Bronchial epithelial cell (primary cell): ENCODE data around the gene ZIC1. TPM values are rescaled to one million over a fixed set of nuclear protein-coding genes. Genes with fewer than 3 reads are reported as not detected.

ENCODE experiments used
- DNase-seq: peaks from one replicate; pipeline ENCODE4 v3.0.0-alpha.2; 2010; ENCODE audit warnings: low read depth
- FAIRE-seq: peaks from 2 replicates; lab custom pipeline; 2011; peaks lifted over from hg19 to GRCh38; lab: Jason Lieb, UNC
- H3K27me3 ChIP-seq: 2 replicates; pipeline ENCODE4 v1.5.1; 2011; ENCODE audit warnings: low read length; ENCODE audit not compliant: control insufficient read depth, insufficient read depth
- H3K36me3 ChIP-seq: 2 replicates; pipeline ENCODE4 v1.5.1; 2011; ENCODE audit warnings: low read length; ENCODE audit not compliant: control insufficient read depth, insufficient read depth
- H3K4me3 ChIP-seq: 2 replicates; pipeline ENCODE4 v1.5.1; 2011; ENCODE audit warnings: mild to moderate bottlenecking, low read depth, low read length, control low read depth
- total RNA-seq: library from RNA; depleted of rRNA; stranded (reverse); fragments of >200 nt; gene quantifications from 2 replicates; pipeline ENCODE4 v1.2.1, GENCODE V29; 2014
- TF ChIP-seq, protein P1 (sequence below): IDR thresholded peaks from 2 replicates; pipeline ENCODE4 v1.5.1; 2011; ENCODE audit warnings: mild to moderate bottlenecking, moderate library complexity, low read length, control low read depth, inconsistent platforms; ENCODE audit not compliant: insufficient read depth, severe bottlenecking

ZIC1 gene
- total RNA-seq, 1 donor from 2014 or later: not detected

DNA sequence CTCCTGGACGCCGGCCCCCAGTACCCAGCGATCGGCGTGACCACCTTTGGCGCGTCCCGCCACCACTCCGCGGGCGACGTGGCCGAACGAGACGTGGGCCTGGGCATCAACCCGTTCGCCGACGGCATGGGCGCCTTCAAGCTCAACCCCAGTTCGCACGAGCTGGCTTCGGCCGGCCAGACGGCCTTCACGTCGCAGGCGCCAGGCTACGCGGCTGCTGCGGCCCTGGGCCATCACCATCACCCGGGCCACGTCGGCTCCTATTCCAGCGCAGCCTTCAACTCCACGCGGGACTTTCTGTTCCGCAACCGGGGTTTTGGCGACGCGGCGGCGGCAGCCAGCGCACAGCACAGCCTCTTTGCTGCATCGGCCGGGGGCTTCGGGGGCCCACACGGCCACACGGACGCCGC, 956 bp downstream of the ZIC1 start:
- peaks cover 74% of the 10 kb centered on the region for H3K27me3 ChIP-seq
- no peak overlapping the region for H3K4me3 ChIP-seq
- TF ChIP-seq, protein P1, sequence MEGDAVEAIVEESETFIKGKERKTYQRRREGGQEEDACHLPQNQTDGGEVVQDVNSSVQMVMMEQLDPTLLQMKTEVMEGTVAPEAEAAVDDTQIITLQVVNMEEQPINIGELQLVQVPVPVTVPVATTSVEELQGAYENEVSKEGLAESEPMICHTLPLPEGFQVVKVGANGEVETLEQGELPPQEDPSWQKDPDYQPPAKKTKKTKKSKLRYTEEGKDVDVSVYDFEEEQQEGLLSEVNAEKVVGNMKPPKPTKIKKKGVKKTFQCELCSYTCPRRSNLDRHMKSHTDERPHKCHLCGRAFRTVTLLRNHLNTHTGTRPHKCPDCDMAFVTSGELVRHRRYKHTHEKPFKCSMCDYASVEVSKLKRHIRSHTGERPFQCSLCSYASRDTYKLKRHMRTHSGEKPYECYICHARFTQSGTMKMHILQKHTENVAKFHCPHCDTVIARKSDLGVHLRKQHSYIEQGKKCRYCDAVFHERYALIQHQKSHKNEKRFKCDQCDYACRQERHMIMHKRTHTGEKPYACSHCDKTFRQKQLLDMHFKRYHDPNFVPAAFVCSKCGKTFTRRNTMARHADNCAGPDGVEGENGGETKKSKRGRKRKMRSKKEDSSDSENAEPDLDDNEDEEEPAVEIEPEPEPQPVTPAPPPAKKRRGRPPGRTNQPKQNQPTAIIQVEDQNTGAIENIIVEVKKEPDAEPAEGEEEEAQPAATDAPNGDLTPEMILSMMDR: no peak
- FAIRE-seq (no peak), DNase-seq (no peak)
- H3K36me3 ChIP-seq: no peaks in the 10 kb centered on the region

DNA sequence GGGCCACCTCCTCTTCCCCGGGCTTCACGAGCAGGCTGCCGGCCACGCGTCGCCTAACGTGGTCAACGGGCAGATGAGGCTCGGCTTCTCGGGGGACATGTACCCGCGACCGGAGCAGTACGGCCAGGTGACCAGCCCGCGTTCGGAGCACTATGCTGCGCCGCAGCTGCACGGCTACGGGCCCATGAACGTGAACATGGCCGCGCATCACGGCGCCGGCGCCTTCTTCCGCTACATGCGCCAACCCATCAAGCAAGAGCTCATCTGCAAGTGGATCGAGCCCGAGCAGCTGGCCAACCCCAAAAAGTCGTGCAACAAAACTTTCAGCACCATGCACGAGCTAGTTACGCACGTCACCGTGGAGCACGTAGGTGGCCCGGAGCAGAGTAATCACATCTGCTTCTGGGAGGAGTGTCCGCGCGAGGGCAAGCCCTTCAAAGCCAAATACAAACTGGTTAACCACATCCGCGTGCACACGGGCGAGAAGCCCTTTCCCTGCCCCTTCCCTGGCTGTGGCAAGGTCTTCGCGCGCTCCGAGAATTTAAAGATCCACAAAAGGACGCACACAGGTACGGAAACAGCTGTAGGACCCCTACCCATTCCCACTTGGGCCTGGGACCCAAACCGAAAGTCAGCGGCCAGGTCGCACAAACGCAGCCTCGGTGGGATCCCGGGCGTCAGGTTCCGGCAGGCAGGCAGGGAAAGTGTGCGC, 1.5 kb downstream of the ZIC1 start:
- TF ChIP-seq, protein P1: no peak
- Histone ChIP-seq H3K36me3 (no peaks in the 10 kb centered on the region), H3K27me3 (peaks cover 72% of the 10 kb centered on the region), H3K4me3 (no peak overlapping the region)
- DNase-seq: no peak
- FAIRE-seq: no peak

DNA sequence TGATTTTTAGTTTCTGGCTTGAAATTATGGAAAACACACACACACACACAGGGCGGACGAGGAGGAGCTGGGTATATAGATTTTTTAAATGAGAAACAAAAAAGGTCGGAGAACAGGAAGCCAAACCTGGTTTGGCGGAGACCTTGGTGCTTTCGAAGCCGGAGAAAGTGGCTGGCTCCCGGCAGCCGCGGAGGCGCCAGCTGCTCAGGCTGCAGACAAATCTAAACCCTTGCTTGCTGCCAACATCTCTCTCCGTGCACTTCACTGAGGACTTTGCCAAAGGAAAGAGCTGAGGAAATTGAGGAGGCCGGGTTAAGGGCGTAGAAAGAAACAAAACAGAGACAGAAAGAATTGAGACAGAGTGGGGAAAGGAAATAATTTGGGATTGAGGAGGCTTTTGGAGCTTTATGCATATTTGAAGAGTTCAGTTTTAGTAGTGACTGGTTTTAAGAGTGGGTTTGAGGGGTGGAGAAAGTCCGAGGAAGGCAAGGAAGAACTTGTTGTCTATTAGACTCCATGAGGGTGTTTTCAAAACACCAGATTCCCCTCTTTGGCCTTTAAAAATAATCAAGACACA, 2.2 kb downstream of the ZIC1 start:
- no peak for DNase-seq

DNA sequence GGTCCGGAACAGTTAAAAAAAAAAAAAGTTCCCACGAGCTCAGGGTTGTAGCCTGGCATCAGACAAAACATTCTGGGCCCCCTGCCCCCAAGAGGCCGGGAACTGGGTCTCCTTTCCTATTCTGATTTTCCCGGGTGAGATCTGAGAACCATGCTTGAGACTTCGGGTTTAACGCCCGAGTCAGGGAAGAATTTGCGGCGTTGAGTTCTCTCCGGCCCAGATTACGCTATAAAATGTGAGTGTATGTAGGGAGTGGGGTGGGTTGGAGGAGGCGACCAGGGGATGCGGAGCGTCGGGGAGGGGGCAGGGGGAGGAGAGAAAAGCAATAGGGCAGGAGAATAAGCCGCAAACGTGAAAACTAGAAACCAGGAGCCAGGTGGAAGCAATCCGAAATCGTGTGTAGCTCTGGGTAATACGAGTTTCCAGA, 2.7 kb downstream of the ZIC1 start:
- DNase-seq (no peak), FAIRE-seq (no peak)
- peaks cover 62% of the 10 kb centered on the region for H3K27me3 ChIP-seq
- no peak overlapping the region for H3K4me3 ChIP-seq
- H3K36me3 ChIP-seq: no peaks in the 10 kb centered on the region
- TF ChIP-seq, protein P1: no peak

More for the DNA sequence above, 2.2 kb downstream of the ZIC1 start:
- Histone ChIP-seq H3K27me3 (peaks cover 66% of the 10 kb centered on the region), H3K4me3 (no peak overlapping the region), H3K36me3 (no peaks in the 10 kb centered on the region)
- TF ChIP-seq, protein P1: no peak
- FAIRE-seq: no peak

DNA sequence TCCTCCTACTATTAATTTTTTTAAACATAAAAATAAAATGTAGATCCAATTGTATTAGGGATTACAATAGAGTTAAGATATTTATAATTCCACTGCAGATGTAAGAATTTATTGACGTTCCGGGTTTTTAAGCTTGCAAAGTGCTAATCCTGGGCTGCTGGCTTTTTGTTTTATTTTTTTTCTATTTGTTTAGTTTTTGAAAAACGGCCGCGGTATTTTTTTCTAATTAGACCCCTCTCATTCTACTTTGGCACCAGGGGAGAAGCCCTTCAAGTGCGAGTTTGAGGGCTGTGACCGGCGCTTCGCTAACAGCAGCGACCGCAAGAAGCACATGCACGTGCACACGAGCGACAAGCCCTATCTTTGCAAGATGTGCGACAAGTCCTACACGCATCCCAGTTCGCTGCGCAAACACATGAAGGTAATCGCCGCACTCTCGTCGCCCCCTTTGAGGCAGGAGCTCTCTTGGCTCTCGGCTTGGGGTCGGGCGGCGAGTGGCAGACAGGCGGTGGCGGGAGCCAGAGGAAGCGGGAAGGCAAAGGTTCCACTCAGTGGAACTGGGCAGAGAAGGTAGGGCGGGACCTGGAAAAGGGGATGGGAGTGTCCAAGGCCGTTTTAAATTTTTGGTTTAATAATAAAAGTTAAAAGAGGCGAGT, 3.2 kb downstream of the ZIC1 start:
- peaks cover 59% of the 10 kb centered on the region for H3K27me3 ChIP-seq
- DNase-seq (no peak), FAIRE-seq (no peak)
- H3K4me3 ChIP-seq: no peak overlapping the region
- H3K36me3 ChIP-seq: no peaks in the 10 kb centered on the region
- TF ChIP-seq, protein P1: no peak
